HEK293 (cell line): ENCODE data around the gene BFAR.

Experiments used
- CTCF ChIP-seq: fragments of 450-650 bp; formaldehyde crosslinking; IDR thresholded peaks from 2 replicates; pipeline ENCODE4 v1.5.1; 2016; ENCODE audit warnings: missing biosample characterization, missing genetic modification characterization
- YY1 ChIP-seq: fragments of 450-650 bp; formaldehyde crosslinking; IDR thresholded peaks from 2 replicates; pipeline ENCODE4 v1.5.1; 2018; ENCODE audit warnings: missing biosample characterization, missing genetic modification characterization

DNA sequence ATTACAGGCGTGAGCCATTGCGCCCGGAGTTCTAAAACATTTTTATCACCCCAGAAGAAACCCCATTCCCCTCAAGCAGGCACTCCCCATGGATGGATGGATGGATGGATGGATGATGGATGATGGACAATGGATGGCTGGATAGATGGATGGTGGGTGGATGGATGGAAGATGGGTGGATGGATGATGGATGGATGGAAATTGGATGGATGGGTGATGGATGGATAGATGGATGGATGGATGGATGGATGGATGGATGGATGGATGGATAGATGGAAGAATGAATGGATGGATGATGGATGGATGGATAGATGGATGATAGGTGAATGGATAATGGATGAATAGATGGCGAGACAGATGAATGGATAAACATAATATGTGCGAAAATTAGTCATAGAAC lies 44.9 kb downstream of the BFAR start:
- TF ChIP-seq YY1 (no peak), CTCF (tag by site-specific recombination) (no peak)
